GM21576 (cell line): Measurements from ENCODE around the gene TRIM7.
"Not testable (repeated sequence)": the region's sequence is repeated elsewhere in the genome, so short reads cannot be mapped to it uniquely, and the experiment has no call there.

ENCODE experiments used
- ATAC-seq: cut with Tn5 transposase; IDR thresholded peaks from one replicate; pipeline ENCODE4 v1.9.1; 2021; ENCODE audit warnings: mild to moderate bottlenecking, moderate library complexity; ENCODE audit not compliant: unreplicated experiment

TRIM7 gene

DNA sequence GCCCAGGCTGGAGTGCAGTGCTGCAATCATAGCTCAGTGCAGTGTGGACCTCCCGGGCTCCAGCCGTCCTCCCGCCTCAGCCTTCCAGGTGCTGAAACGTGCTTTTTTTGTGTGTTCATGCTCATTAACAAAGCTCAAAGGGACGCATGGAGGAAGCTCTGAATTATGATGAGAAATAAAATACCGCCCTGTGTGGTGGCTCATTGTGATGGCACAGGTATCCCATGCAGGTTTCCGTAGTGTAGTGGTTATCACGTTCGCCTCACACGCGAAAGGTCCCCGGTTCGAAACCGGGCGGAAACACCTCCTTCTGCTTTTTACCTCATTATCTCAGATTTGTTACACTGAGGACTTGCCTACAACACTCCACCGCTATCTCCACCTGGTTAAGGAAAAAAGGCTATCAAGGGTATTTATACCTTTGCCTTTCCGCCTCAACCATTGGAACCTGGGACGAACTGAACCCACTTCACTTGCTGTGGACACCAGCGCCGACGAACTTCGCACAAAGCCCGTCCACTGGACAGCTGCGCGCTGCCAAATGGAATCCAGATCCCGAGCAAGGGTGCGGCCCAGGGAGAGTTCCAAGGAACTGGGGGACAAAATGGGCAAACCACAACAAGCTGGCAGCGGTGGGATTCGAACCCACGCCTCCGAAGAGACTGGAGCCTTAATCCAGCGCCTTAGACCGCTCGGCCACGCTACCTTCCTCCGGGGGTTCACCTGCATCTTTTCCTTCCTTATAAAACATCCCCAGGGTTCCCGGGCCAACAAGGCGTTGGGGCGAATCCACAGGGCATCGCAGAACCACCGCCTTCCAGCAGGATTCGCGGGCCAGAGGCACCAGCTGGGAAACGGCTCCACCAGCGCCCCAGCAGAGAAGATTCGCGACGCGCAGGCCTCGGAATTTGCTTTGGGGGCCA, 31.3 kb downstream of the TRIM7 start:
- peak; percentile 44 for ATAC-seq

DNA sequence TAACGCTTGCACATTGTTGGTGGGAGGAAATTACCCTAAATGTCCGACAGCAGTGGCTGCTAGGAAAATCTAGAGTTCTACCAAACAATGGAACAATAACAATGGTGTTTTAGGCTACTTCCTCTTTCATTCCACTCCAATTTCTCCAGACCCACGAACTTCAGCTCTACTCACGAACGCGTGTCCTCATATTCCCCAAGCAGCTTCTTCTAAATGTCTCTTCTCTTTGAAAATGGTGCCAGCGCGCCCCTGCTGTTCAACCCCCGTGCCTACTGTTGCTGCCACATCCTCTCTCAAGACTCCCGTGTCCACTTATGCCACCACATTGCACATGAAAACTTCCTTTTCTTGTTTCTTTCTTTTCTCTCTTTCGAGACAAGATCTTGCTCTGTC, 32.0 kb downstream of the TRIM7 start:
- ATAC-seq = peak; percentile 23

GRCh38 chr5:181171782-181172181, 33.2 kb downstream of the TRIM7 start:
- no peak for ATAC-seq

- ATAC-seq = no peak
These were observed 34.0 kb downstream of the TRIM7 start for GRCh38 chr5:181170996-181171395.

DNA sequence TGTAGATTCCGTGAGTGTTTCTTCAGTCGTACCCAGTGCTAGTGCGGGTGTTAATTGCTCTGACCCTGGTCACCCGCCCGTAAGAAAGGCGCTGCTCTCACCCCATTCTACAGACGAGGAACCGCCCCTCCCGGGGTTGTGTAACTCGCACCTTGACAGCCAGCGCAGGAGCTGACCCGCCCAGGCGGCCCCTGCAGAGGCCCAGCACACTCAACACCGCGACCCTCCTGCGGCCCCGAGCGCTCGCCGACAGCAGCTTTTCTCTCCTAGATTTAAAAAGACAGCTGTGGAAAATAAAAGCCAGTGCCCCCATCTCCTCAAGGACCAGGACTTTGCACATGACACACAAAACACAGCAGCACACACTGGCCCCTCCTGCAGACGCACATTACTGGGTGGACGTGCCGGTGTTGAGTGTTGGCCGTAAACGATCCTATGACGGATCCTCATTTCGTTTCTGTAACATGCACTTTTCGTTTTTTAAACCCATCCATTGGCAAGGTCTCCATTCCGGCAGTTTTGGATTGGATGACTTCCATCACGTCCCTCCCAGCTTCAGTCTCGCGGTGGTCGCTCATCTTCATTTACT, 34.7 kb downstream of the TRIM7 start:
- ATAC-seq = no peak

DNA sequence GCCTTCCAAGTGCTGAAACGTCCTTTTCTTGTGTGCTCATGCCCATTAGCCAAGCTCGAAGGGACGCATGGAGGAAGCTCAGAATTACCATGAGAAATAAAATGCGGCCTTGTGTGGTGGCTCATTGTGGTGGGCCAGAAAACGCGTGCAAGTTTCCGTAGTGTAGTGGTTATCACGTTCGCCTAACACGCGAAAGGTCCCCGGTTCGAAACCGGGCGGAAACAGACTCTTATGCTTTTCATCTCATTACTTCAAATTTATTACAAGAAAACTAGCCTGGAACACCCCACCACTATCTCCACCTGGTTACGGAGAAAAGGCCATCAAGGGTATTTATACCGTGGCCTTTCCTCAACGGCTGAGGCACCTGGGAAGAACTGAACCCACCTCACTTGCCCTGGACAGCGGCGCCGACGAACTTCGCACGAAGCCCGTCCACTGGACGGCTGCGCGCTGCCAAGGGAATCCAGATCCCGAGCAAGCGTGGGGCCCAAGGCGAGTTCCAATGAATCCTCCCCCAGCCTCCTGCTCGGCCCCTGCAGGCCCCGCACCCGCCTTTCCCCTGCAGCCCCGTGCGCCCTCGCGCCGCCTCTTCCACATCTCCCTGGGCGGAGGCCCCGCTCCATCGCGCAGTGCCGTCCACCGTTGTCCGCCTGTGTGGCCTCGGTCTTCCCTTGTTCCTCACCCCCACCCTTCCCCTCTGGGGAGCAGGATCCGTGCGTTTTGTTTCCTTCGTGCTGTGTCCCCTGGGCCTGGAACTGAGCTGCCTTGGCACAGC, 35.3 kb downstream of the TRIM7 start:
- not testable (repeated sequence) for ATAC-seq

DNA sequence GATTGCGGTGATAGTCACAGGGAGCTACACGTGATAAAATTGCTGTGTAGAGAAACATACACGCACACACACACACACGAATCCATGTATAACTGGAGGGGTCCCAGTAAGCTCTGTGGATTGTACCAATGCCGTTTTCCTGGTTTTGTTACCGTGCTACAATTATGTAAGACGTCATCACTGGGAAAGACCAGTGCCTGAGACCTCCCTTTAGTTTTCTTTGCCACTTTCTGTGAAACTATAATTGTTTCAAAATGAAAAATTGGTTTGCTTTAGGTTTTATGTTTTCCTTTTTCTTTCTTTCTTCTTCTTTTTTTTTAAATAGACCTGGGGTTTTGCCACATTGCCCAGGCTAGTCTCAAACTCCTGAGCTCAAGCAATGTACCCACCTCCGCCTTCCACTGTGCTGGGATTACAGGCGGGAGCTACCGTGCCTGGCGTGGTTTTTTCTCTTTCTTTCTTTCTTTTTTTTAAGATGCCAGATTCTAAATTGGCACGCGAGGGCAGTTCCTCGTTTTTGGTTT, 36.3 kb downstream of the TRIM7 start:
- no peak for ATAC-seq

DNA sequence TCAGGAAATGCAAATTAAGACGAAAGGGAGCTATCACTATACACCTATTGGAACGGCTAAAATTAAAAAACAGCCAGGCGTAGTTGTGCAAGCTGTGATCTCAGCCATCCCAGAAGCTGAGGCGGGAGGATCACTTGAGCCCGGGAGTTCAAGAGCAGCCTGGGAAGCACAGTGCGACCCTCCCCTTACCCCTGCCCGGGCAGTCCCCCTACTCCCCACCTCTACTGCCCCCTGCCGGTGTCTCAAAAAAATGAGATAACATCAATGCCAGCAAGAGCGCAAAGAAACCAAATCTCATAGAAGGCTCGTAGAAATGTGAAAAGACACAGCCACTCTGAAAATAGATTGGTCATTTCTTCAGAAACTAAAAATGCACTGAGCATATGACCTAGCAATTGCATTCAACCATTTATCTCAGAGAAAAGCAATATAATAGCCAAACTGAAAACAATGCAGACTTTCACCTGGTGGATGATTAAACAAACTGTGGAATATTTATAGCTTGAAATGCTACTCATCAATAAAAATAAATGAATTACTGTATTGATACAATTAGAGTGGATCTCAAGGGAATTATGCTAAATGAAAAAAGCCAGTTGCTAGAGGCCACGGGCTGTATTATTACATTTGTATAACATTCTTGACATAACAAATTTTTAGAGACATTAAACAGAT, 37.0 kb downstream of the TRIM7 start:
- no peak for ATAC-seq

DNA sequence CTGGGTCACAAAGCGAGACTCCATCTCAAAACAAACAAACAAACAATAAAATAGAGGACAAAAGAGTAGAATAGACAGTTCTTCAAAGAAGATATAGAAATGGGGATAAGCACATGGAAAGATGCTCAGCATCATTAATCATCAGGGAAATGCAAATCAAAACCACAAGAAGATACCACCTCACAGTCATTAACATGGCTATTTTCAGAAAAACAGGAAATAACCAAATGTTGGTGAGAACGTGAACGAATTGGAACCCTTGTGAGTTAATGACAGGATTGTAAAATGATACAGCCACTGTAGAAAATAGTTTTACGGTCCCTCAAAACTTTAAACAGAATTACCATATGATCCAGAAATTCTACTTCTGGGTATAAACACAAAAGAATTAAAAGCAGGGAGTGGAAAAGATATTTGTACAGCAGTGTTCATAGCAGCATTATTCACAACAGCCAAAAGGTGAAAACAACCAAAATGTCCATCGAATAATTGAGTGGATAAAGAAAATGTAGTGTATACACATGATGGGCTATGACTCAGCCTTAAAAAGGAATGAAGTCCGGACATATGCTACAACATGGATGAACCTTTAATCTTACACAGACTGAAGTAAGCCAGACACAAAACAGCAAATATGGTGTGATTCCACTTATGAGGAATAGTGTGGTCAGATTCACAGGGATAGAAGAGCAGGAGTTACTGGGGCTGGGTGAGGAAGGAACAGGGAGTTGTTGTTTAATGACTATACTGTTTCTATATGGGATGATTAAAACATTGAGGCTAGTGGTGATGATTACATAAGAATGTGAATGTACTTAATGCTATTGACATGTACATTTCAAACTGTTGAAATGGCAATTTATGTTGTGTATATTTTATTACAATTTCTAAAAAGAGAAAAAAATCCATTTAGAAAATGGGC, 37.9 kb downstream of the TRIM7 start:
- no peak for ATAC-seq

- no peak for ATAC-seq
These were observed 40.7 kb downstream of the TRIM7 start for GRCh38 chr5:181164076-181164952.

DNA sequence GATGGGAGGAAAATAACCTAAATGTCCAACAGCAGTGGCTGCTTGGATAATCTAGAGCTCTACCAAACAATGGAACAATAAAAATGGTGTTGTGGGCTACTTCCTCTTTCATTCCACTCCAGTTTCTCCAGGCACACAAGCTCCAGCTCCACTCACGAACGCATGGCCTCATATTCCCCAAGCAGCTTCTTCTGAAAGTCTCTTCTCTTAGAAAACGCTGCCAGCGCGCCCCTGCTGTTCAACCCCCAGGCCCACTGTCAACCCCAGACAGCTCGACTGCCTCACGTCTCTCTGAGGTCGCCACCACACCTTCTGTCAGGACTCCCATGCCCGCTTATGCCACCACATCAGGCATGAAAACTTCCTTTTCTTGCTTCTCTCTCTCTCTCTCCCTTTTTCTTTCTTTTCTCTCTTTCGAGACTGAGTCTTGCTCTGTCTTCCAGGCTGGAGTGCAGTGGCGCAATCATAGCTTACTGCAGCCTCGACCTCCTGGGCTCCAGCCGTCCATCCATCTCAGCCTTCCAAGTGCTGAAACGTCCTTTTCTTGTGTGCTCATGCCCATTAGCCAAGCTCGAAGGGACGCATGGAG, 41.4 kb downstream of the TRIM7 start:
- ATAC-seq = no peak

- no peak for ATAC-seq
These were observed 43.3 kb downstream of the TRIM7 start for GRCh38 chr5:181161534-181162175.

DNA sequence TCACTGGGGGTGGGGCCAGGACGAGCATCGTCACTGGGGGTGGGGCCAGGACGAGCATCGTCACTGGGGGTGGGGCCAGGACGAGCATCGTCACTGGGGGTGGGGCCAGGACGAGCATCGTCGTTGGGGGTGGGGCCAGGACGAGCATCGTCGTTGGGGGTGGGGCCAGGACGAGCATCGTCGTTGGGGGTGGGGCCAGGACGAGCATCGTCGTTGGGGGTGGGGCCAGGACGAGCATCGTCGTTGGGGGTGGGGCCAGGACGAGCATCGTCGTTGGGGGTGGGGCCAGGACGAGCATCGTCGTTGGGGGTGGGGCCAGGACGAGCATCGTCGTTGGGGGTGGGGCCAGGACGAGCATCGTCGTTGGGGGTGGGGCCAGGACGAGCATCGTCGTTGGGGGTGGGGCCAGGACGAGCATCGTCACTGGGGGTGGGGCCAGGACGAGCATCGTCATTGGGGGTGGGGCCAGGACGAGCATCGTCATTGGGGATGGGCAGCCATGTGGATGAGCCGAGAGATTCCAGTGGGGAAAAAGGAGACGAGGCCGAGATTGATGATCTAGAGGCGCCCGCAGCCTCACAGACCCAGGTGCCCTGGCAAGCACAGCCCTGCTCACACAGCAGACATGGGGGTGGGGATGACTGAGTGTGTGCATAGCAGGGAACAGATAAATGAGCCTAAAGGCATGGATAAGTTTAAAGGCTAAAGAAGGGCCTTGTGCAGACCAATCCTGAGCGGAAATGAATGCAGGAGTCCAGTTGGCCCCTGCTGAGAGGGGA, 44.1 kb downstream of the TRIM7 start:
- not testable (repeated sequence) for ATAC-seq

DNA sequence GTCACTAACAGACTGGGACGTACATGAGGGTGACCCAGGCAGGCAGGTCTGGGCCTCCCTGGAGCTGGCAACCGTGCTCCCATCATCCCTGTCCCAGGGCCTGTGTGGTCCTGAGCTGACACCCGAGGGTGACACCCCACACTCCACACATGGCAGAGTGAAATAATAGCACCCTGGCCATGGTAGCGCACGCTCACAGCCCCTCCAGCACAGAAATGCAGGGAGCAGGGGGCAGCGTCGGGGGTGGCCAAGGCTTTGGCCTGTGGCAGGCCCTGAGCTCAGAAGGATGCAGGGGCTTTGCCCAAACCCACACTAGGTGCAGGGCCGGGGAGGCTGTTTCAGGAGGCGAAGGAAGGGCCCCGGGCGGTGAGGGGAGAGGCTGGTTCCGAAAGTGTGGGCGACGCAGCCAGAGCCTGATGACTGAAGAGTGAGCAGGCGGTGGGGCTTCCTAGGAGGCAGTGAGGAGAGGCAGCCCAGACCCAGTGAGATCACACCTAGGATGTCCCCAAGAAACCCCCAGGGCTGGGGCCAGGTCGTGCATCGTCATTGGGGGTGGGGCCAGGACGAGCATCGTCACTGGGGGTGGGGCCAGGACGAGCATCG, 44.7 kb downstream of the TRIM7 start:
- peak; percentile 42 for ATAC-seq

- peak; percentile 70 for ATAC-seq
These were observed 45.5 kb downstream of the TRIM7 start for GRCh38 chr5:181159286-181160151.

- ATAC-seq = no peak
These were observed 46.1 kb downstream of the TRIM7 start for GRCh38 chr5:181158869-181159268.
